Peyer's patch (tissue), 4 donors: Measurements from ENCODE around the gene PRXL2B. TPM values are rescaled to one million over a fixed set of nuclear protein-coding genes. Genes with fewer than 3 reads are reported as not detected.
"Not testable (repeated sequence)": the region's sequence is repeated elsewhere in the genome, so short reads cannot be mapped to it uniquely, and the experiment has no call there.

Experiments
- DNase-seq, 3 donors: peaks; one replicate each; pipeline ENCODE4 v3.0.0-alpha.2; 2017 to 2019
- H3K27ac ChIP-seq, 4 donors: fragments of 200-600 bp; sonication (generic); one replicate each; pipeline ENCODE4 v1.5.1; 2016 to 2019
- H3K27me3 ChIP-seq, 2 donors: fragments of 200-600 bp; sonication (generic); one replicate each; pipeline ENCODE4 v1.5.1; 2019
- H3K36me3 ChIP-seq, 3 donors: fragments of 200-600 bp; sonication (generic); one replicate each; pipeline ENCODE4 v1.5.1; 2016 to 2019
- H3K4me1 ChIP-seq, 4 donors: fragments of 200-600 bp; sonication (generic); one replicate each; pipeline ENCODE4 v1.5.1; 2016 to 2019
- H3K4me3 ChIP-seq, 4 donors: fragments of 200-600 bp; sonication (generic); 1 replicate in 3 of 4; 2 replicates in 1 of 4; pipeline ENCODE4 v1.5.1; 2016 to 2019; ENCODE audit warnings: mild to moderate bottlenecking in 1 of 4
- H3K9me3 ChIP-seq, 4 donors: fragments of 200-600 bp; sonication (generic); one replicate each; pipeline ENCODE4 v1.5.1; 2016 to 2019; ENCODE audit warnings: mild to moderate bottlenecking in 1 of 4
- POLR2A ChIP-seq, 2 donors: fragments of 450-650 bp; IDR thresholded peaks; one replicate each; pipeline ENCODE4 v1.5.1; 2017; ENCODE audit warnings: antibody characterized with exemption in 2 of 2, mild to moderate bottlenecking in 2 of 2, moderate library complexity in 2 of 2
- total RNA-seq, 4 donors: library from RNA; depleted of rRNA; stranded (reverse); fragments of >200 nt; gene quantifications; one replicate each; pipeline ENCODE4 v1.1.0, GENCODE V29; 2016
- TF ChIP-seq, protein P1 (sequence below), 6 experiments: fragments of 450-650 bp in 4 of 6; fragments of 200-600 bp in 2 of 6; sonication (generic) in 1 of 6; IDR thresholded peaks; one replicate each; pipeline ENCODE4 v1.5.1; 2017 to 2019; ENCODE audit warnings: antibody characterized with exemption in 6 of 6, mild to moderate bottlenecking in 3 of 6, moderate library complexity in 1 of 6

Gene PRXL2B
- total RNA-seq, 4 donors from 2014 or later: 41.3 to 79.5 (median 59.0) TPM

- peaks cover 0 to 20% (median 6%) of the 10 kb centered on the region in 4 donors for H3K9me3 ChIP-seq
- no peak for DNase-seq
- no peaks in the 10 kb centered on the region for H3K4me1 ChIP-seq
- H3K27ac ChIP-seq: no peak overlapping the region
- no peaks in the 10 kb centered on the region for H3K36me3 ChIP-seq
- H3K27me3 ChIP-seq: no peaks in the 10 kb centered on the region
- TF ChIP-seq, protein P1, sequence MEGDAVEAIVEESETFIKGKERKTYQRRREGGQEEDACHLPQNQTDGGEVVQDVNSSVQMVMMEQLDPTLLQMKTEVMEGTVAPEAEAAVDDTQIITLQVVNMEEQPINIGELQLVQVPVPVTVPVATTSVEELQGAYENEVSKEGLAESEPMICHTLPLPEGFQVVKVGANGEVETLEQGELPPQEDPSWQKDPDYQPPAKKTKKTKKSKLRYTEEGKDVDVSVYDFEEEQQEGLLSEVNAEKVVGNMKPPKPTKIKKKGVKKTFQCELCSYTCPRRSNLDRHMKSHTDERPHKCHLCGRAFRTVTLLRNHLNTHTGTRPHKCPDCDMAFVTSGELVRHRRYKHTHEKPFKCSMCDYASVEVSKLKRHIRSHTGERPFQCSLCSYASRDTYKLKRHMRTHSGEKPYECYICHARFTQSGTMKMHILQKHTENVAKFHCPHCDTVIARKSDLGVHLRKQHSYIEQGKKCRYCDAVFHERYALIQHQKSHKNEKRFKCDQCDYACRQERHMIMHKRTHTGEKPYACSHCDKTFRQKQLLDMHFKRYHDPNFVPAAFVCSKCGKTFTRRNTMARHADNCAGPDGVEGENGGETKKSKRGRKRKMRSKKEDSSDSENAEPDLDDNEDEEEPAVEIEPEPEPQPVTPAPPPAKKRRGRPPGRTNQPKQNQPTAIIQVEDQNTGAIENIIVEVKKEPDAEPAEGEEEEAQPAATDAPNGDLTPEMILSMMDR (IDR thresholded peaks at IDR 0.05): no peak
- TF ChIP-seq POLR2A (IDR thresholded peaks at IDR 0.05): no peak
- H3K4me3 ChIP-seq: no peak overlapping the region
These were observed 31.4 kb downstream of the PRXL2B start for GRCh38 chr1:2617971-2618470.

DNA sequence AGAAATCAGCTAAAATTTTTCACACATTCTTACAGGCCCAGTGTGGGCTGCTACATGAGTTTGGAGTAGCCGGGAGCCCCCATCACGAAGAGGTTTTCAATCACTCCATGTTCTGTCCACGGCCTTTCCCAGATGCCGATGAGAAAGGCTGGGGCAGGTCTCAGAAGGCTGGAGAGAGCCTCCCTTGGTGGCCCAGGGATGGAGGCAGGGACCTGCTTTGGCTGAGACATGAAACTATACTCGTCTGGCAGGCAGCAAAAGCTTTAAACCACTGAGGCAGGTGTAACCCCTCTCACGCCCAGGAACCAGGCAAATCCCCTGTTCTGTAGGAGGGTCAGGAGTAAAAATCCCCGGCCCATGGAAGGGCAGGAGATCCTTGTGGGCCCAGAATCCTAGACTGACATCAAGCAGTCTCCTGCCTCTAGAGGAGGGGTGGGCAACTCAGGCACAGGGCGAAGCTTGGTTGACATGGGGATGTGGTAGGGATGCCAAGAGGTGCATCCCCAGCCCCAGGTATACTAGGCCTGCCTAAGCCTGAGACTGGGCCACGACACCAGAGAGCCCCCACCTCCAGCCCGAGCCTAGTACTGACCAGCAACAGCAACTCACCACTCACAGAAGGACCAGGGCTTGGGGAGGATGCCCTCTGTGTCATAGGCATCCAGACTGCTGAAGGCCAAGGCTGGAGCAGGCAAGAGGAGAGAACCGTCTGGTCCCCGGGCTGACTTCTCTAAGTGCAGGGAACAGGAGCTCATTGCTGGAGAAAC, 37.2 kb downstream of the PRXL2B start:
- Histone ChIP-seq H3K4me1 (peaks cover 0 to 8% (median 0%) of the 10 kb centered on the region in 4 donors), H3K4me3 (no peak overlapping the region), H3K9me3 (peaks cover 0 to 8% (median 1%) of the 10 kb centered on the region in 4 donors), H3K27me3 (peaks cover 0 to 16% of the 10 kb centered on the region in 2 donors), H3K27ac (no peak overlapping the region), H3K36me3 (no peaks in the 10 kb centered on the region)
- DNase-seq: no peak
- TF ChIP-seq, protein P1 (IDR thresholded peaks at IDR 0.05): no peak
- TF ChIP-seq POLR2A (IDR thresholded peaks at IDR 0.05): no peak

- H3K4me3 ChIP-seq: no peak overlapping the region
- peaks cover 0 to 14% (median 2%) of the 10 kb centered on the region in 4 donors for H3K4me1 ChIP-seq
- TF ChIP-seq, protein P1 (IDR thresholded peaks at IDR 0.05): no peak
- H3K36me3 ChIP-seq: no peaks in the 10 kb centered on the region
- peaks cover 0 to 8% (median 1%) of the 10 kb centered on the region in 4 donors for H3K9me3 ChIP-seq
- H3K27ac ChIP-seq: no peak overlapping the region
- peaks cover 0 to 24% of the 10 kb centered on the region in 2 donors for H3K27me3 ChIP-seq
- DNase-seq: no peak
These were observed 38.2 kb downstream of the PRXL2B start for GRCh38 chr1:2624735-2625300.

DNA sequence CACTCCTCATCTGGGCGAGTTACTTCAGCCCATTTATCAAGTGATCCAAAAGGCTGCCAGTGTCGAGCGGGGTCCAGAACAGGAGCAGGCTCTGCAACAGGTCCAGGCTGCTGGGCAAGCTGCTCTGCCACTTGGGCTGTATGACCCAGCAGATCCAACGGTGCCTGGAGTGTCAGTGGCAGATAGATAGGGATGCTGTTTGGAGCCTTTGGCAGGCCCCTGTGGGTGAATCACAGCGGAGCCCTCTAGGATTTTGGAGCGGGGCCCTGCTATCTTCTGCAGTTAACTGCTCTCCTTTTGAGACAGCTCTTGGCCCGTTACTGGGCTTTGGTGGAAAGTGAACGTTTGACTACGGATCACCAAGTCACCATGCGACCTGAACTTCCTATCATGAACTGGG, 38.7 kb downstream of the PRXL2B start:
- H3K9me3 ChIP-seq: peaks cover 0 to 6% (median 1%) of the 10 kb centered on the region in 4 donors
- no peak overlapping the region for H3K27ac ChIP-seq
- peaks cover 0 to 24% of the 10 kb centered on the region in 2 donors for H3K27me3 ChIP-seq
- peaks cover 0 to 14% (median 2%) of the 10 kb centered on the region in 4 donors for H3K4me1 ChIP-seq
- DNase-seq: no peak
- no peak overlapping the region for H3K4me3 ChIP-seq
- TF ChIP-seq, protein P1 (IDR thresholded peaks at IDR 0.05): no peak
- no peak for TF ChIP-seq POLR2A (IDR thresholded peaks at IDR 0.05)
- no peaks in the 10 kb centered on the region for H3K36me3 ChIP-seq

GRCh38 chr1:2625748-2626147, 39.2 kb downstream of the PRXL2B start:
- not testable (repeated sequence) for H3K27ac ChIP-seq, DNase-seq, H3K36me3 ChIP-seq, H3K9me3 ChIP-seq, H3K4me3 ChIP-seq
- H3K27me3 ChIP-seq: peaks cover 0 to 24% of the 10 kb centered on the region in 2 donors
- peaks cover 0 to 16% (median 2%) of the 10 kb centered on the region in 4 donors for H3K4me1 ChIP-seq

DNA sequence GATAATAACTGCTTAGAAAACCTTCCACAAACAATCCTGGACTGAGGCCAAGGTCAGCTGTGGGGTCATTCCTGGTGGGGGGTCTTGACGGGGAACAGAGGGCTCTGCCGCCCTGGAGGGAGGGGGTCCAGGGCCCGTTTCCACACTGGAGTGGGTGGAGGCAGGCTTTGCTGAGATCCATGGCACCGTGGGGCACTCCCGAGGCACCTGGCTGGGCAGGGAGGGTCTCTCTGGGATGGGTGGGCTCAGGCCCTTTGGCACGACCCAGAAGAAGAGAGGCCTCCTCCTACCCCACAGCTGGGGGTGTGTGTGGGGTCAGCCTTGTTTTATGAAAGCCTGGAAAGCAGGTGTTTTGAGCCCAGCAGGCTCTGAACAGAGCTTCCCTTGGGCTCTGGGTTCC, 41.2 kb downstream of the PRXL2B start:
- TF ChIP-seq, protein P1 (IDR thresholded peaks at IDR 0.05): no peak
- TF ChIP-seq POLR2A (IDR thresholded peaks at IDR 0.05): no peak
- Histone ChIP-seq H3K27me3 (peaks cover 0 to 24% of the 10 kb centered on the region in 2 donors), H3K9me3 (no peaks in the 10 kb centered on the region), H3K4me1 (peaks cover 0 to 30% (median 2%) of the 10 kb centered on the region in 4 donors), H3K36me3 (no peaks in the 10 kb centered on the region), H3K27ac (no peak overlapping the region), H3K4me3 (no peak overlapping the region)
- no peak for DNase-seq
